Umbilical cord (tissue), 2 donors: ENCODE results near the gene BAG1. TPM values are rescaled to one million over a fixed set of nuclear protein-coding genes. Genes with fewer than 3 reads are reported as not detected.

Experiments used
- DNase-seq: peaks from one replicate; pipeline ENCODE4 v3.0.0-alpha.2; 2015; ENCODE audit warnings: low spot score
- total RNA-seq: library from RNA; depleted of rRNA; stranded (reverse); fragments of >200 nt; gene quantifications from one replicate; pipeline ENCODE4 v1.2.3, GENCODE V29; 2014; ENCODE audit warnings: low replicate concordance; ENCODE audit not compliant: insufficient read depth

BAG1 gene
- total RNA-seq, 1 donor from 2014 or later, result 39.5 TPM

DNA sequence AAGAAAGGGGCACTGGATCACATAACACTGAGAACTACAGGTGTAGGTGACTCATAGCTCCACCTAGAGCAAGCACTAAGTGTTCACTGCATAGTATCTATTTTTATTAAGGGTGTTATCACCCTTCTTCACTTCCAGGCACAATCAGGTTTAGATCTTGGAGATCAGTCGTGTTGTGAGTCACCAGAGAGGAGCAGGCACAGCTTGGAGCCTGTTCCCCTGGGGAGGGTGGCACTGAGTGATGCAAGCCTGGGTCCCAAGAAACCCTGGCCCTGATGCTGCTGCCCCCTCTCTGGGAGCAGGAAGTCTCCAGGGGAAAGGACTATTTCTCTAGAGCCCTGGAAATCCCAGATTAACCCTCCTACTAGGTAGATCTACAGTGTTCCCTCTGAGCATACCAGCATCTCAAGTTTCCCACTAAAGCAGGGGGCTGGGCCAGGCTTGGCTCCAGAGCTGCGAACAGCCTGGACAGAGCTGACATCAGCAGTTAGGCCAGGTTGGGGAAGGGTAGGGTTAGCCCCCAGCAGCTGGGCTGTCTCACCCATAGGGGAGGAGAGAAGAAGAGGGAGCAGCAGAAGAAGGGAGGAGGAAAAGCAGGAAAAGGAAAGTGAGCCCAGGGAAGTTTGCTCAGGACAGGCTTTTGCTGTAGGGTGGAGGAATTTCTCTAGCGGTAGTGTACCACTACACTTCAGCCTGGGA, 52.7 kb downstream of the BAG1 start:
- DNase-seq, result peak; percentile 80

DNA sequence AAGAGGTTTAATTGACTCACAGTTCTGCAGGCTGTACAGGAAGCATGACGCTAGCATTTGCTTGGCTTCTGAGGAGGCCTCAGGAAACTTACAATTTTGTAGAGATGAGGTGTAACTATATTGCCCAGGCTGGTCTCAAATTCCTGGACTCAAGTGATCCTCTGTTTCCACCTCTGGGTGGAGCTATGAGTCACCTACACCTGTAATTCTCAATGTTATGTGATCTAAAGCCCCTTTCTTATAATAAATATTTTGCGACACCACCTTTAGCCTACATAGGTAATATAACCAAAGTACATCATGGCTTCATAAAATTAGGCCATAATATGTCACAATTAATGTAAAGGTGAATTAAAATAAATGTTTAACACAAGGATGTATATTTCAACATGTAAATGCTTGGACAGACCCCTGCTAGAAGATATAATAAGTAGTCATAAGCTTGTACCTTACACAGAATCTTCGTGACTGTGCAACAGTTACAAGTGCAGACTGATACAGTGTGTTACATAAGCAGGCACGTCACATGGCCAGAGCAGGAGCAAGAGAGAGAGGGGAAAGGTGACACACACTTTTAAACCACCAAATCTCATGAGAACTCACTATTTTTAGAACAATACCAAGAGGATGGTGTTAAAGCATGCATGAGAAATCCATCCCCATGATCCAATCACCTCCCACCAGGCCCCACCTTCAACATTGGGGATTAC, 54.3 kb downstream of the BAG1 start:
- no peak for DNase-seq

DNA sequence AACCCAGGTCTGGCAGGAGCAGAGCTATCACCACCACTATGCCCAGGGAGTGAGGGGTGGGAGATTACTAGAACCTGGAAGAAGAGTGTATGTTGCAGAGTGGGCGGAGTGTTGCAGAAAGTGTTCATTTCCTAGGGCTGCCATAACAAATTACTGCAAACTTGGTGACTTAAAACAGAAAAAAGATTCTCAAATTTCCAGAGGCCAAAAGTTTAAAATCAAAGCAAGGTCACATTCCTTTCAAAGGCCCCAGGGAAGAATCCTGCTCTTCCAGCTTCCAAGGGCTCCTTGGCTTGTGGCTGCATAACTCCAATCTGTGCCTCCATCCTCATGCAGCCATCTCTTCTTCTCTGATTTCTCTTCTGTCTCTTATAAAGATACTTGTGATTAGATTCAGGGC, 55.1 kb downstream of the BAG1 start:
- no peak for DNase-seq

DNA sequence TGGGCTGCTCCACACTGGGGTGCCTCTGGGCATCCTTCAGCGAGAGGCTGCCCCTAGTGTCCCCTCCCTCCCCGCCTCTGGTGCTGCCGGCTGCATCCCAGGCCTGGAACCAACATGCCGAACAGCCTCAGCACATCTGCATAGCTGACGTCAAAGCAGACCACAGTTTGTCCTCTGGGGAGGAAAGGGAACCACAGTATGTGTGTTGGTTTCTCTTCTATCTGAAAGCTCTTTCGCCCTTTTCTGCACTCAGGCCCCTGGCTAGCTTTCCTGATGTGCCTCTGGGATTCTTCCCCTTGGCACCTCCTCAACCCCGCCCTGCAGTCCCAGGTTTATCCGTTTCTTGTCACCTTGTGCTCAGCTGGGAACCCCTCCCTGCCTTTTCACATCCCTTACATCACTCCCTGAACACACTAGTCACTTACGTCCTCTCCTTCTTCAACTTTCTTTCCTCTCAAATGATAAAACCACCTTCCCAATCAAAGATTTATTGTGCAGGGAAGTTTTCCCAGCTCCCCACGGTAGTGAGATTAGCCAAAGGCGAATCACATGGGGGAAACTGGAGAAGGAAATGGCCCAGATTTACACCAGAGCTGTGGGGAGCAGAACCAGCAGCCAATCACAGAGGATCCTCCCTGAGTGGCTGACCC, 61.8 kb downstream of the BAG1 start:
- DNase-seq, result no peak

Other genes with a start within 250 kb of the BAG1 start
- gene DNAJA1, start 239.4 kb downstream of the BAG1 start, total RNA-seq, result 51.3 TPM
- 31.1 TPM for gene SMU1, start 188.0 kb downstream of the BAG1 start, total RNA-seq
- 32.5 TPM for gene B4GALT1, start 97.4 kb downstream of the BAG1 start, total RNA-seq
- not detected for gene SPINK4, start 24.5 kb downstream of the BAG1 start, total RNA-seq
- gene CHMP5, start 341 bp upstream of the BAG1 start, total RNA-seq, result 73.9 TPM
- 49.8 TPM for gene NFX1, start 25.8 kb upstream of the BAG1 start, total RNA-seq
- 0.48 TPM for gene AQP7, start 137.9 kb upstream of the BAG1 start, total RNA-seq
- 14.2 TPM for gene AQP3, start 182.9 kb upstream of the BAG1 start, total RNA-seq
- 10.8 TPM for gene NOL6, start 209.2 kb upstream of the BAG1 start, total RNA-seq